ENCODE data around the gene FMNL3.

The FMNL3 gene

GRCh38 chr12:49702009-49702408, 5.2 kb downstream of the FMNL3 start:
- no peak for DNase-seq (ENCODE audit: low spot score)
- no peak for TF ChIP-seq CTCF (IDR thresholded peaks at IDR 0.05; ENCODE audit: borderline replicate concordance, control extremely low read depth, extremely low read depth, insufficient read depth, missing control alignments)
- in situ Hi-C loops (cut with MboI; ENCODE audit: low sequenced_read_pairs, unreplicated experiment) = no loop called here

- peak; percentile 58 for DNase-seq (ENCODE audit: low spot score)
- in situ Hi-C loops (cut with MboI; ENCODE audit: low sequenced_read_pairs, unreplicated experiment) = no loop called here
- no peak for TF ChIP-seq CTCF (IDR thresholded peaks at IDR 0.05; ENCODE audit: borderline replicate concordance, control extremely low read depth, extremely low read depth, insufficient read depth, missing control alignments)
Measured at GRCh38 chr12:49698619-49699545, 8.3 kb downstream of the FMNL3 start.

GRCh38 chr12:49697808-49698207, 9.4 kb downstream of the FMNL3 start:
- TF ChIP-seq CTCF (IDR thresholded peaks at IDR 0.05; ENCODE audit: borderline replicate concordance, control extremely low read depth, extremely low read depth, insufficient read depth, missing control alignments) = no peak
- no peak for DNase-seq (ENCODE audit: low spot score)
- in situ Hi-C loops (cut with MboI; ENCODE audit: low sequenced_read_pairs, unreplicated experiment) = no loop called here

- TF ChIP-seq CTCF (IDR thresholded peaks at IDR 0.05; ENCODE audit: borderline replicate concordance, control extremely low read depth, extremely low read depth, insufficient read depth, missing control alignments) = no peak
- no peak for DNase-seq (ENCODE audit: low spot score)
- in situ Hi-C loops (cut with MboI; ENCODE audit: low sequenced_read_pairs, unreplicated experiment) = no loop called here
Measured at GRCh38 chr12:49696723-49697122, 10.5 kb downstream of the FMNL3 start.

- no peak for DNase-seq (ENCODE audit: low spot score)
- in situ Hi-C loops (cut with MboI; ENCODE audit: low sequenced_read_pairs, unreplicated experiment) = no loop called here
- no peak for TF ChIP-seq CTCF (IDR thresholded peaks at IDR 0.05; ENCODE audit: borderline replicate concordance, control extremely low read depth, extremely low read depth, insufficient read depth, missing control alignments)
Measured at GRCh38 chr12:49693931-49694444, 13.2 kb downstream of the FMNL3 start.

GRCh38 chr12:49692851-49693250, 14.4 kb downstream of the FMNL3 start:
- in situ Hi-C loops (cut with MboI; ENCODE audit: low sequenced_read_pairs, unreplicated experiment) = no loop called here
- no peak for TF ChIP-seq CTCF (IDR thresholded peaks at IDR 0.05; ENCODE audit: borderline replicate concordance, control extremely low read depth, extremely low read depth, insufficient read depth, missing control alignments)
- no peak for DNase-seq (ENCODE audit: low spot score)
